GM23248 (cell line): Measurements from ENCODE around the gene RIGI. TPM values are rescaled to one million over a fixed set of nuclear protein-coding genes. Genes with fewer than 3 reads are reported as not detected.

Source experiments
- DNase-seq: peaks from one replicate; pipeline ENCODE4 v3.0.0-alpha.2; 2015
- H2AFZ ChIP-seq: fragments of 200-600 bp; sonication (generic); 2 replicates; pipeline ENCODE4 v1.6.1; 2016; ENCODE audit warnings: antibody characterized with exemption
- H3F3A ChIP-seq: fragments of 200-600 bp; sonication (generic); 2 replicates; pipeline ENCODE4 v1.6.1; 2016; ENCODE audit warnings: mild to moderate bottlenecking, antibody characterized with exemption, mixed run types; ENCODE audit not compliant: insufficient read depth
- H3K27ac ChIP-seq: fragments of 200-600 bp; sonication (generic); 2 replicates; pipeline ENCODE4 v1.5.1; 2016; ENCODE audit warnings: mild to moderate bottlenecking
- H3K27me3 ChIP-seq: fragments of 200-600 bp; sonication (generic); replicated peaks from 2 replicates; pipeline ENCODE4 v1.6.1; 2016; ENCODE audit warnings: mild to moderate bottlenecking; ENCODE audit not compliant: insufficient read depth
- H3K36me3 ChIP-seq: fragments of 200-600 bp; sonication (generic); 2 replicates; pipeline ENCODE4 v1.6.1; 2016; ENCODE audit warnings: low read depth, mild to moderate bottlenecking
- H3K4me1 ChIP-seq: fragments of 200-600 bp; sonication (generic); 2 replicates; pipeline ENCODE4 v1.6.1; 2016; ENCODE audit warnings: mild to moderate bottlenecking; ENCODE audit not compliant: insufficient read depth
- H3K4me2 ChIP-seq: fragments of 200-600 bp; sonication (generic); one replicate; pipeline ENCODE4 v1.6.1; 2016; ENCODE audit warnings: mild to moderate bottlenecking; ENCODE audit not compliant: unreplicated experiment
- H3K4me3 ChIP-seq: fragments of 200-600 bp; sonication (generic); 2 replicates; pipeline ENCODE4 v1.5.1; 2016; ENCODE audit warnings: mild to moderate bottlenecking
- H3K79me2 ChIP-seq: fragments of 200-600 bp; sonication (generic); 2 replicates; pipeline ENCODE4 v1.6.1; 2016; ENCODE audit warnings: mild to moderate bottlenecking; ENCODE audit not compliant: insufficient read depth
- H3K9ac ChIP-seq: fragments of 200-600 bp; sonication (generic); 2 replicates; pipeline ENCODE4 v1.6.1; 2016; ENCODE audit warnings: mild to moderate bottlenecking
- H3K9me2 ChIP-seq: fragments of 200-600 bp; sonication (generic); 2 replicates; pipeline ENCODE4 v1.6.1; 2016; ENCODE audit warnings: mixed run types, mild to moderate bottlenecking, moderate library complexity; ENCODE audit not compliant: insufficient read depth
- H3K9me3 ChIP-seq: fragments of 200-600 bp; sonication (generic); one replicate; pipeline ENCODE4 v1.6.1; 2017; ENCODE audit warnings: low read depth
- H4K20me1 ChIP-seq: fragments of 200-600 bp; sonication (generic); 2 replicates; pipeline ENCODE4 v1.6.0; 2016; ENCODE audit not compliant: insufficient read depth
- EZH2 ChIP-seq: fragments of 200-600 bp; sonication (generic); IDR thresholded peaks from 2 replicates; pipeline ENCODE4 v1.6.1; 2018; ENCODE audit warnings: antibody characterized with exemption, mild to moderate bottlenecking; ENCODE audit not compliant: insufficient read depth, poor library complexity, severe bottlenecking
- EZH2phosphoT487 ChIP-seq: fragments of 200-600 bp; sonication (generic); IDR thresholded peaks from 2 replicates; pipeline ENCODE4 v1.6.1; 2018; ENCODE audit warnings: antibody characterized with exemption, moderate library complexity, mild to moderate bottlenecking, low read depth; ENCODE audit not compliant: insufficient read depth
- WGBS, 2 experiments: methylation state at CpG; one replicate each; pipeline ENCODE4 v1.1.6; 2015 to 2017; ENCODE audit warnings: low lambda C conversion rate in 2 of 2, low coverage in 1 of 2; ENCODE audit errors: missing lambda C conversion rate in 2 of 2; 5-methylcytosine and 5-hydroxymethylcytosine counted together
- in situ Hi-C: fragments of 300-500 bp; cut with MboI; formaldehyde crosslinking; loops from 2 replicates; pipeline ENCODE4 v1.15.0; 2020
- polyA plus RNA-seq: library from polyadenylated mRNA; unstranded; fragments of >200 nt; fragmentation: Nextera tagmentation; extraction: Ambion mirVana; gene quantifications from 2 replicates; pipeline ENCODE4 v1.2.1, GENCODE V29; 2016
- total RNA-seq: library from RNA; depleted of rRNA; stranded (reverse); fragments of >200 nt; shearing (Covaris generic); gene quantifications from 2 replicates; pipeline ENCODE4 v1.2.3, GENCODE V29; 2014

The RIGI gene
- total and polyA plus RNA-seq, 2 experiments from 2014 or later: 5.1 to 8.2 TPM

DNA sequence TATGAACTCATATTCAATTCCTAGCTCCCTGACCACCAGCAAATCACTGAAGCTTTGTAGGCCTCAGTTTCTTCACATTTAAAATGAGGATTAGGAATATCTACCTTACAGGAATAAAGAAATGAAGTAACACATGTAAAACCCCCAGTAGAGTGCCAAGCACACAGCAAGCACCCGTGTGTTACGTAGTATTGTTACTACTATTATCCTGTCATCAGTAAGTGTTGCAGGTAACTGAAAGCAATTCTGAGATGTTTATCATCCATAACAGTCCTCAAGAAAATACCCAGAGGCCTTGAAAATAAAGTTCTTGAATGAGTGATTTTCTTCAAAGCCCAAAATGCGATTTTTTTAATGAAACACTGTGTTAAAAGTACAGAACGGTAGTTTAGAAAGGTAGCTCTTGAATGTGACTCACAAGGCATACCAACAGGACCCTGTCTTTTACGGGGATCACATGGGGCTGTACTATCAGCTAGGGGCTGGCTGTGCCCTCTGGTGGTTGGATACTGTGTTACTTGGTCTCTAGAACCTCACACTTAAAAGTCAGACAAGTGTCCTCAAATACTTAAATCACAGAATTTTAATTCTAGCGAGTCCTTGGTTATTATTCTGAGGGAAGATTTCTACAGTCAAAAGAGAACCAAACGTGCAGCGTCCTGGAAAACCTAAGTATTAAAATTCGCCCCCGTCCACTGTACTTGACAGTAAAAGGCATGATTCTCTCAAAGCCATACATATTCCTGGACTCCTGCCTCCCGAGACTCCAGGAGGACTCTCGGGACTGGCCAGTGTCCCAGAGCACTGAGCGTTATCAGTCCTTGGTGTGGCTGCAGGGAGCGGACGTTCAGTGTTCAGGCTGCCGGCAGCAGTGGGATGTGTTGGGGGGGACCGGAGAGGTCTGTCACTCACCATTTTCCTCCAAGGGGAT, 46.2 kb upstream of the RIGI start:
- H4K20me1 ChIP-seq: no peaks in the 10 kb centered on the region
- H3K36me3 ChIP-seq: 0 out of 2 replicates have a peak, but pooled peaks cover 8% of the 10 kb centered on the region
- peak overlapping the region; percentile 84 for H3K9ac ChIP-seq
- peak overlapping the region; percentile 96 for H3K4me3 ChIP-seq
- peak overlapping the region; percentile 99 for H2AFZ ChIP-seq
- peaks cover 16% of the 10 kb centered on the region for H3K4me1 ChIP-seq
- H3K27me3 ChIP-seq: no peaks in the 10 kb centered on the region
- H3K79me2 ChIP-seq: peaks cover 55% of the 10 kb centered on the region
- H3K9me3 ChIP-seq: no peaks in the 10 kb centered on the region
- DNase-seq: peak; percentile 90
- H3K9me2 ChIP-seq: no peaks in the 10 kb centered on the region
- H3K27ac ChIP-seq: peak overlapping the region; percentile 75
- 0 to 1% methylated on average over 17 of the region's 17 CpGs for WGBS, 2 experiments
- TF ChIP-seq EZH2phosphoT487 (no peak), EZH2 (no peak)
- H3K4me2 ChIP-seq: peak overlapping the region; percentile 95
- in situ Hi-C loops: no loop called here
- peaks cover 17% of the 10 kb centered on the region for H3F3A ChIP-seq

DNA sequence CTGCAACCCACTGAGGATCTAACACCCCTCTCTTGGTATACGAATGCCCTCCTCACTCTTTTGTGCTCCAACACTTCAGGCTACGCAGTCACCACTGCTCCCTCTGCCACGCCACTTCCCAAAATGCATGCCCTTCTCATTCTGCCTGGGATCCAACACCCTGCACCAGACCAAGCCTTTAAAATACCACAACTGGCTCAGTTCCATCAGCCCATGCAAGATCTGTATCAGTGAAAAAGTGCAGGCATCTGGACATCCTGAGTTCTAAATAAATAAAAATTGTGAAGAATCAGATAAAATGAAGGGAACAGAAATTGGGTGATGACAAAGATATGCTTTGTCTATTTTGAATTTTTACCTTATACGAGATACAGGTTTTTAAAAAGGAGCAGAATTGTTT, 44.3 kb upstream of the RIGI start:
- no peak overlapping the region for H3K27ac ChIP-seq
- H3K79me2 ChIP-seq: peaks cover 73% of the 10 kb centered on the region
- no peaks in the 10 kb centered on the region for H3K9me3 ChIP-seq
- no peaks in the 10 kb centered on the region for H4K20me1 ChIP-seq
- peaks cover 16% of the 10 kb centered on the region for H3K4me1 ChIP-seq
- no peak overlapping the region for H2AFZ ChIP-seq
- WGBS, 2 experiments: 97 to 99% methylated on average over 4 of the region's 4 CpGs
- H3K4me3 ChIP-seq: no peak overlapping the region
- no peak overlapping the region for H3K4me2 ChIP-seq
- peak overlapping the region; percentile 84; the same call in 1 of the 2 replicates for H3K9ac ChIP-seq
- DNase-seq: no peak
- H3K27me3 ChIP-seq: no peaks in the 10 kb centered on the region
- H3F3A ChIP-seq: peaks cover 17% of the 10 kb centered on the region
- H3K9me2 ChIP-seq: no peaks in the 10 kb centered on the region
- peaks cover 8% of the 10 kb centered on the region; the same call in 1 of the 2 replicates for H3K36me3 ChIP-seq
- in situ Hi-C loops: no loop called here
- TF ChIP-seq EZH2: no peak

DNA sequence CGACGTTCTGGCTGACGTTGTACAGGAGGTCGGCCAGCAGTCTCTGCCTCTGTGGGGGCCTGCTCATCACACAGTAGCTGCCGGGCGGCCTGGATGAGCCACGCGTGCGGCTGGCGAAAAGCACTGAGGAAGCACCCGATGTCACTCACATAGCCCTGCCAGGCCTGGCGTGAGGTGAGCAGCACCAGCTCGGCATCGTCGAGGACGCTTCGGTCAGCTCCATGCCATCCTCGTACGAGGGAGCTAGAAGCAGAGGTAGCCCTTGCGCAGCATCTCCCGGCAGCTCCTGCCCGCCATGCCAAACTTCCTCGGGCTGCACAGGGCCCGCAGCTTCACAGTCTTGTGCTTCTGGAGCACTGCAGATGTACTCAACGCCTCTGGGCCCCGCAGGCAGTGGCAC, 40.8 kb upstream of the RIGI start:
- no peak for DNase-seq
- in situ Hi-C loops: loop anchor here (10.0 kb wide), 1 partner anchor 172 kb away; no protein-coding TSS in a partner anchor

DNA sequence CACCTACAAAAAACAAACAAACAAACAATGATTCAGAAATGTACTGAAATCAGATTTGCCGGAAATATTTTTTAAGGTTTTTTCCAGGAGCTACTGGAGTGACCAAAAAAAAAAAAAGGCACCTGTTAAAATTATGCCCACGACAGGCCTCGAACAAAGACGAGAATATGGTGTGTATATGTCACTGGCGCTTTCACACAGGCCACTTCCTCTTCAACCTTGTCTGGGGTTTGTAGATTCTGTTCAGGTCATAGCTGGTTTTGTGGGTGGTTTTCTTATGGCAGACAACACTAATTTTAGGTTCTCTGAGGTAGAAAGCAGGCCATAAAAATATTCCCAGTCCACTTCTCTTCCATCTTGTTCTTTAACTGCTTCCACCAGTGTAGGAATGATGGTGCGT, 40.0 kb upstream of the RIGI start:
- Histone ChIP-seq H3K4me3 (no peak overlapping the region), H3K9me2 (no peaks in the 10 kb centered on the region), H3K4me2 (no peak overlapping the region), H3K36me3 (peaks cover 8% of the 10 kb centered on the region; the same call in 1 of the 2 replicates), H3K9me3 (no peaks in the 10 kb centered on the region), H3K9ac (no peak overlapping the region), H3F3A (no peaks in the 10 kb centered on the region), H3K79me2 (peaks cover 95% of the 10 kb centered on the region), H4K20me1 (no peaks in the 10 kb centered on the region), H3K4me1 (no peaks in the 10 kb centered on the region; the same call in 1 of the 2 replicates), H3K27ac (no peak overlapping the region), H3K27me3 (no peaks in the 10 kb centered on the region), H2AFZ (no peak overlapping the region)
- in situ Hi-C loops: loop anchor here (10.0 kb wide), 1 partner anchor 171 kb away; no protein-coding TSS in a partner anchor
- no peak for DNase-seq
- TF ChIP-seq EZH2 (no peak), EZH2phosphoT487 (no peak)
- WGBS, 2 experiments: 93 to 96% methylated on average over 6 of the region's 6 CpGs

More for the DNA sequence above, 40.8 kb upstream of the RIGI start:
- no peak overlapping the region for H3K4me2 ChIP-seq
- WGBS, 2 experiments: 96 to 97% methylated on average over 24 of the region's 26 CpGs
- no peak overlapping the region for H3K4me3 ChIP-seq
- TF ChIP-seq EZH2phosphoT487 (no peak), EZH2 (no peak)
- no peak overlapping the region for H3K9ac ChIP-seq
- H3K4me1 ChIP-seq: peaks cover 8% of the 10 kb centered on the region
- H3K9me3 ChIP-seq: no peaks in the 10 kb centered on the region
- H4K20me1 ChIP-seq: no peaks in the 10 kb centered on the region
- no peaks in the 10 kb centered on the region for H3F3A ChIP-seq
- H2AFZ ChIP-seq: no peak overlapping the region
- H3K27ac ChIP-seq: no peak overlapping the region
- no peaks in the 10 kb centered on the region for H3K27me3 ChIP-seq
- H3K9me2 ChIP-seq: no peaks in the 10 kb centered on the region
- H3K36me3 ChIP-seq: peaks cover 8% of the 10 kb centered on the region; the same call in 1 of the 2 replicates
- peaks cover 95% of the 10 kb centered on the region for H3K79me2 ChIP-seq
